WERI-Rb-1 (cell line): ENCODE measurements around the gene FLNB.

Experiments used
- DNase-seq: peaks from one replicate; pipeline ENCODE4 v3.0.0-alpha.2; 2020
- H3K27ac ChIP-seq: fragments of 250-450 bp; sonication (Bioruptor Pico); 2 replicates; pipeline ENCODE4 v1.5.1; 2020; ENCODE audit warnings: mild to moderate bottlenecking, moderate library complexity
- H3K27me3 ChIP-seq: fragments of 250-450 bp; sonication (Bioruptor Pico); 2 replicates; pipeline ENCODE4 v1.5.1; 2021; ENCODE audit warnings: mild to moderate bottlenecking, low read depth, moderate library complexity; ENCODE audit not compliant: insufficient read depth, severe bottlenecking
- H3K36me3 ChIP-seq: fragments of 250-450 bp; sonication (Bioruptor Pico); 2 replicates; pipeline ENCODE4 v1.5.1; 2020; ENCODE audit warnings: mild to moderate bottlenecking, moderate library complexity
- H3K4me3 ChIP-seq: 2 replicates; pipeline ENCODE4 v1.5.1; 2011; ENCODE audit warnings: low read depth, mild to moderate bottlenecking, control low read depth, low read length
- H3K9me3 ChIP-seq: fragments of 250-450 bp; sonication (Bioruptor Pico); 2 replicates; pipeline ENCODE4 v1.5.1; 2021; ENCODE audit warnings: mild to moderate bottlenecking, moderate library complexity; ENCODE audit not compliant: severe bottlenecking
- TF ChIP-seq, protein P1 (sequence below): IDR thresholded peaks from 2 replicates; pipeline ENCODE4 v1.5.1; 2011; ENCODE audit warnings: low read depth, mild to moderate bottlenecking, control low read depth, inconsistent platforms, low read length

Gene FLNB

DNA sequence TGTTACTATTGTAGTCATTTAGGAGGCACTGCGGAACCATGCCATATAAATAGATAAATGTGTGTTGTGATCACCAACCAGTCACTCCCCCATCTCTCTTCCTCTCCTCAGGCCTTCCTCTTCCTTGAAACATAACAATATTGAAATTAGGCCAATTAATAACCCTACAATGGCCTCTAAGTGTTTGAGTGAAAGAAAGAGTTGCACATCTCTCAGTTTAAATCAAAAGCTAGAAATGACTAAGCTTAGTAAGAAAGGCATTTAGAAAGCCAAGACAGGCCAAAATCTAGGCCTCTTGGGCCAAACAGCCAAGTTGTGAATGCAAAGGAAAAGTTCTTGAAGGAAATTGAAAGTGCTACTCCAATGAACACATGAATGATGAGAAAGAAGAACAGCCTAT, 210.7 kb downstream of the FLNB start:
- TF ChIP-seq, protein P1, sequence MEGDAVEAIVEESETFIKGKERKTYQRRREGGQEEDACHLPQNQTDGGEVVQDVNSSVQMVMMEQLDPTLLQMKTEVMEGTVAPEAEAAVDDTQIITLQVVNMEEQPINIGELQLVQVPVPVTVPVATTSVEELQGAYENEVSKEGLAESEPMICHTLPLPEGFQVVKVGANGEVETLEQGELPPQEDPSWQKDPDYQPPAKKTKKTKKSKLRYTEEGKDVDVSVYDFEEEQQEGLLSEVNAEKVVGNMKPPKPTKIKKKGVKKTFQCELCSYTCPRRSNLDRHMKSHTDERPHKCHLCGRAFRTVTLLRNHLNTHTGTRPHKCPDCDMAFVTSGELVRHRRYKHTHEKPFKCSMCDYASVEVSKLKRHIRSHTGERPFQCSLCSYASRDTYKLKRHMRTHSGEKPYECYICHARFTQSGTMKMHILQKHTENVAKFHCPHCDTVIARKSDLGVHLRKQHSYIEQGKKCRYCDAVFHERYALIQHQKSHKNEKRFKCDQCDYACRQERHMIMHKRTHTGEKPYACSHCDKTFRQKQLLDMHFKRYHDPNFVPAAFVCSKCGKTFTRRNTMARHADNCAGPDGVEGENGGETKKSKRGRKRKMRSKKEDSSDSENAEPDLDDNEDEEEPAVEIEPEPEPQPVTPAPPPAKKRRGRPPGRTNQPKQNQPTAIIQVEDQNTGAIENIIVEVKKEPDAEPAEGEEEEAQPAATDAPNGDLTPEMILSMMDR, result no peak
- DNase-seq, result no peak
- Histone ChIP-seq H3K9me3 (no peaks in the 10 kb centered on the region), H3K36me3 (no peaks in the 10 kb centered on the region), H3K27me3 (no peaks in the 10 kb centered on the region), H3K27ac (no peak overlapping the region), H3K4me3 (no peak overlapping the region)
